Endothelial cell of umbilical vein (primary cell): ENCODE data around the gene WNT7B. TPM values are rescaled to one million over a fixed set of nuclear protein-coding genes. Genes with fewer than 3 reads are reported as not detected.
"Not testable (repeated sequence)": the region's sequence is repeated elsewhere in the genome, so short reads cannot be mapped to it uniquely, and the experiment has no call there.

Experiments used
- BruUV-seq: library from RNA; stranded (reverse); fragments of 400-500 nt; replicated peaks from 2 replicates; lab custom pipeline; 2021; lab: Mats Ljungman, UMichigan
- CTCF ChIA-PET: fragments of 300-600, 350-600 bp; sonication (Branson Sonifier 250); formaldehyde crosslinking; loops from one replicate; lab custom pipeline; 2021; ENCODE audit warnings: antibody characterized with exemption, inconsistent platforms; lab: Charles Lee
- POLR2A ChIA-PET: fragments of 300-600, 350-600 bp; sonication (Branson Sonifier 250); formaldehyde crosslinking; loops from one replicate; lab custom pipeline; 2021; ENCODE audit warnings: antibody characterized with exemption, inconsistent platforms; lab: Charles Lee
- DNase-seq: peaks from one replicate; pipeline ENCODE4 v3.0.0-alpha.2; 2011; ENCODE audit warnings: low read depth, low spot score
- FAIRE-seq: peaks from 2 replicates; lab custom pipeline; 2011; peaks lifted over from hg19 to GRCh38; lab: Jason Lieb, UNC
- H2AFZ ChIP-seq: 2 replicates; pipeline ENCODE4 v1.6.0; 2012; ENCODE audit warnings: low read depth, low read length, control low read depth, inconsistent platforms
- H3K27ac ChIP-seq: 2 replicates; pipeline ENCODE4 v1.5.1; 2011; ENCODE audit warnings: low read depth, mild to moderate bottlenecking, control low read depth, low read length, moderate library complexity; ENCODE audit not compliant: insufficient read depth
- H3K27me3 ChIP-seq, 2 experiments: 2 replicates each; pipeline versions ENCODE4 v1.6.0 to v1.6.1; 2011; ENCODE audit warnings: low read length in 2 of 2, mixed read lengths in 1 of 2; ENCODE audit not compliant: control insufficient read depth in 2 of 2, insufficient read depth in 2 of 2
- H3K36me3 ChIP-seq, 2 experiments: 2 replicates in 1 of 2; 3 replicates in 1 of 2; pipeline ENCODE4 v1.5.1; 2011; ENCODE audit warnings: low read length in 2 of 2, mild to moderate bottlenecking in 1 of 2, moderate library complexity in 1 of 2; ENCODE audit not compliant: control insufficient read depth in 2 of 2, insufficient read depth in 2 of 2; ENCODE audit errors: extremely low read depth in 1 of 2
- H3K4me1 ChIP-seq: 3 replicates; pipeline ENCODE4 v1.5.1; 2011; ENCODE audit warnings: mild to moderate bottlenecking, low read length; ENCODE audit not compliant: control insufficient read depth, insufficient read depth; ENCODE audit errors: extremely low read depth
- H3K4me2 ChIP-seq: 2 replicates; pipeline ENCODE4 v1.6.1; 2011; ENCODE audit warnings: low read length, control low read depth, mixed read lengths; ENCODE audit not compliant: insufficient read depth
- H3K4me3 ChIP-seq, 3 experiments: fragments of 200-600 bp in 1 of 3; sonication (generic), shearing (Covaris generic) in 1 of 3; replicated peaks in 1 of 3; 2 replicates each; pipeline ENCODE4 v1.5.1; 2011 to 2016; ENCODE audit warnings: control low read depth in 3 of 3, low read length in 3 of 3, mild to moderate bottlenecking in 2 of 3, inconsistent platforms in 1 of 3, low read depth in 1 of 3, moderate library complexity in 1 of 3; ENCODE audit not compliant: insufficient read depth in 1 of 3
- H3K79me2 ChIP-seq: 2 replicates; pipeline ENCODE4 v1.6.0; 2012; ENCODE audit warnings: low read length, inconsistent platforms; ENCODE audit not compliant: control insufficient read depth, insufficient read depth
- H3K9ac ChIP-seq: replicated peaks from 2 replicates; pipeline ENCODE3; 2011; ENCODE audit warnings: low read length, control low read depth; ENCODE audit not compliant: insufficient read depth; ENCODE audit errors: extremely low read depth
- H3K9me1 ChIP-seq: replicated peaks from 3 replicates; pipeline ENCODE4 v1.6.0; 2011; ENCODE audit warnings: mild to moderate bottlenecking, low read length; ENCODE audit not compliant: control insufficient read depth, insufficient read depth; ENCODE audit errors: extremely low read depth
- H3K9me3 ChIP-seq: replicated peaks from 2 replicates; pipeline ENCODE4 v1.5.1; 2012; ENCODE audit warnings: low read length, inconsistent platforms; ENCODE audit not compliant: control insufficient read depth, insufficient read depth
- H4K20me1 ChIP-seq: replicated peaks from 2 replicates; pipeline ENCODE3; 2011; ENCODE audit warnings: mild to moderate bottlenecking, low read length; ENCODE audit not compliant: control insufficient read depth, insufficient read depth; ENCODE audit errors: extremely low read depth
- EZH2 ChIP-seq: IDR thresholded peaks from 2 replicates; pipeline ENCODE4 v1.6.1; 2012; ENCODE audit warnings: borderline replicate concordance, low read depth, mild to moderate bottlenecking, moderate library complexity, low read length, inconsistent platforms; ENCODE audit not compliant: severe bottlenecking
- FOS ChIP-seq: IDR thresholded peaks from 2 replicates; pipeline ENCODE4 v1.6.1; 2011; ENCODE audit warnings: mild to moderate bottlenecking, low read length, moderate library complexity, borderline replicate concordance; ENCODE audit not compliant: insufficient read depth
- GATA2 ChIP-seq: IDR thresholded peaks from 2 replicates; pipeline ENCODE4 v1.7.0; 2011; ENCODE audit warnings: low read depth, mild to moderate bottlenecking, moderate library complexity, mixed read lengths, low read length; ENCODE audit not compliant: insufficient read length, insufficient read depth
- JUN ChIP-seq: IDR thresholded peaks from 2 replicates; pipeline ENCODE4 v1.6.1; 2011; ENCODE audit warnings: borderline replicate concordance, low read depth; ENCODE audit not compliant: insufficient read length, insufficient read depth
- POLR2A ChIP-seq: IDR thresholded peaks from 2 replicates; pipeline ENCODE4 v1.6.1; 2012; ENCODE audit warnings: low read depth, mild to moderate bottlenecking, control low read depth, low read length
- POLR2AphosphoS5 ChIP-seq: IDR thresholded peaks from 2 replicates; pipeline ENCODE4 v1.6.1; 2012; ENCODE audit warnings: low read depth, mild to moderate bottlenecking, control low read depth, low read length, moderate library complexity; ENCODE audit not compliant: insufficient read depth
- dilution Hi-C: fragments of 300-500 bp; cut with MboI; formaldehyde crosslinking; loops from one replicate; pipeline ENCODE4 v1.15.0; 2019; ENCODE audit warnings: low sequenced_read_pairs; ENCODE audit not compliant: extremely low pct_ligation_motif_present
- intact Hi-C: fragments of 100-400 bp; cut with micrococcal nuclease; formaldehyde crosslinking; loops from one replicate; pipeline ENCODE4 v1.10.0; 2022
- polyA plus RNA-seq, 4 experiments: library from polyadenylated mRNA; depleted of rRNA in 3 of 4; stranded (reverse) in 3 of 4; unstranded in 1 of 4; fragments of >200 nt; gene quantifications; 2 replicates each; pipeline versions ENCODE4 v1.2.1 to v1.2.3, GENCODE V29; 2011 to 2012; ENCODE audit warnings: missing spikeins in 1 of 4
- total RNA-seq: library from RNA; stranded (reverse); gene quantifications from 2 replicates; pipeline ENCODE4 v1.2.3, GENCODE V29; 2021
- TF ChIP-seq, protein P1 (sequence below): IDR thresholded peaks from 2 replicates; pipeline ENCODE4 v1.6.1; 2011; ENCODE audit not compliant: insufficient read depth, insufficient read length
- TF ChIP-seq, protein P2 (sequence below), 2 donors: IDR thresholded peaks; 1 replicate in 1 of 2; 2 replicates in 1 of 2; pipeline ENCODE4 v1.5.1; 2011; ENCODE audit warnings: low read length in 2 of 2, mild to moderate bottlenecking in 2 of 2, moderate library complexity in 2 of 2, control low read depth in 1 of 2, inconsistent platforms in 1 of 2, low read depth in 1 of 2; ENCODE audit not compliant: insufficient read depth in 1 of 2; ENCODE audit errors: extremely low read depth in 1 of 2

Gene WNT7B
- total and polyA plus RNA-seq, 2 donors (not counting 3 experiments of a cell fraction or from before 2014, with no cell fraction given), result not detected

DNA sequence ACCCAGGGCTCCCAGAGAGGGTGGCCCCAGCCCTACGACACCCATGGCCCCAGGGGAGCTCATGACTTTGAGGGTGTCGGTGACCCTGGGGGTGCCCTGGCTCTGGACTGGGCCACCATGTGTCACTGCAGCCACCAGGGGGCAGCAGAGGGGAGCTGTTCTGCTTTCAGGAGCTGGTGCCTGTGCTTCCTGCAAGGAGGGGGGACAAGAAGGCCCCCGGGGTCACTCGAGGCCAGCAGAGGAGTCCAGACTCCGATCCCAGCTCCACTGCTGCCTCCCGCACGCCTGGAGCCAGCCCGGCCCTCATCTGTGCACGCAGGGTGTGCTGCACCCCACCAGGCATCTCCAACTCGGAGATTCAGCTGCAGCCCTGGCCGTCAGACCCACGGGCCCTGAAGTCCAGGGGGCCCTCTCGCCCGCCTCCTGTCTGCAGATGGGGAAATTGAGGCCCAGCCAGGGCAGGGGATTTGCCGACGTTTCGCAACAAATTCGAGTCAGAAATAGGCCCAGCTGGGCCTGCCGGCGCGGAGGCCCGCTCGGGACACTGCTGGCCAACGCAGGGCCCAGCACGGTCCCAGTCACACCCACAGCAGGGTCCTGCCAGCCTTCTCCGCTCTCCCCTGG is 29.5 kb upstream of the WNT7B start:
- Histone ChIP-seq H3K4me2 (peak overlapping the region; percentile 53), H3K27ac (peak overlapping the region; percentile 86), H3K4me1 (peaks cover 23% of the 10 kb centered on the region), H3K9ac (peak overlapping the region; percentile 50), H3K79me2 (no peaks in the 10 kb centered on the region), H3K9me3 (no peaks in the 10 kb centered on the region), H3K36me3 (no peaks in the 10 kb centered on the region), H2AFZ (peak overlapping the region; percentile 17), H3K27me3 (no peaks in the 10 kb centered on the region), H3K9me1 (no peaks in the 10 kb centered on the region), H4K20me1 (no peaks in the 10 kb centered on the region), H3K4me3 (no peak overlapping the region)
- POLR2A ChIA-PET, result interaction anchor here (0.6 to 2.8 kb wide), 5 partner anchors 8 to 82 kb away, joined by 3 to 23 read pairs (median 3); no protein-coding TSS in a partner anchor
- DNase-seq (peak; percentile 82), FAIRE-seq (peak; percentile 62)
- dilution Hi-C loops, result no loop called here
- CTCF ChIA-PET, result interaction anchor here (0.6 to 4.8 kb wide), 46 partner anchors 9 to 535 kb away, joined by 3 to 241 read pairs (median 5); partner anchors contain the start of gene TRMU
- intact Hi-C loops, result loop anchor here (1.0 kb wide), 6 partner anchors 9 to 110 kb away; no protein-coding TSS in a partner anchor
- TF ChIP-seq, protein P1, sequence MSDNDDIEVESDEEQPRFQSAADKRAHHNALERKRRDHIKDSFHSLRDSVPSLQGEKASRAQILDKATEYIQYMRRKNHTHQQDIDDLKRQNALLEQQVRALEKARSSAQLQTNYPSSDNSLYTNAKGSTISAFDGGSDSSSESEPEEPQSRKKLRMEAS, result no peak
- no peak for TF ChIP-seq POLR2AphosphoS5
- TF ChIP-seq JUN, result no peak
- no peak for TF ChIP-seq POLR2A
- no peak for TF ChIP-seq EZH2
- TF ChIP-seq, protein P2, sequence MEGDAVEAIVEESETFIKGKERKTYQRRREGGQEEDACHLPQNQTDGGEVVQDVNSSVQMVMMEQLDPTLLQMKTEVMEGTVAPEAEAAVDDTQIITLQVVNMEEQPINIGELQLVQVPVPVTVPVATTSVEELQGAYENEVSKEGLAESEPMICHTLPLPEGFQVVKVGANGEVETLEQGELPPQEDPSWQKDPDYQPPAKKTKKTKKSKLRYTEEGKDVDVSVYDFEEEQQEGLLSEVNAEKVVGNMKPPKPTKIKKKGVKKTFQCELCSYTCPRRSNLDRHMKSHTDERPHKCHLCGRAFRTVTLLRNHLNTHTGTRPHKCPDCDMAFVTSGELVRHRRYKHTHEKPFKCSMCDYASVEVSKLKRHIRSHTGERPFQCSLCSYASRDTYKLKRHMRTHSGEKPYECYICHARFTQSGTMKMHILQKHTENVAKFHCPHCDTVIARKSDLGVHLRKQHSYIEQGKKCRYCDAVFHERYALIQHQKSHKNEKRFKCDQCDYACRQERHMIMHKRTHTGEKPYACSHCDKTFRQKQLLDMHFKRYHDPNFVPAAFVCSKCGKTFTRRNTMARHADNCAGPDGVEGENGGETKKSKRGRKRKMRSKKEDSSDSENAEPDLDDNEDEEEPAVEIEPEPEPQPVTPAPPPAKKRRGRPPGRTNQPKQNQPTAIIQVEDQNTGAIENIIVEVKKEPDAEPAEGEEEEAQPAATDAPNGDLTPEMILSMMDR (IDR thresholded peaks at IDR 0.05; ENCODE audit: extremely low read depth in 1 of 2, insufficient read depth in 1 of 2, low read depth in 1 of 2, low read length in 2 of 2), result peak; percentile 94 to 95
- TF ChIP-seq FOS, result no peak
- TF ChIP-seq GATA2, result no peak
- no TSS peak for BruUV-seq

DNA sequence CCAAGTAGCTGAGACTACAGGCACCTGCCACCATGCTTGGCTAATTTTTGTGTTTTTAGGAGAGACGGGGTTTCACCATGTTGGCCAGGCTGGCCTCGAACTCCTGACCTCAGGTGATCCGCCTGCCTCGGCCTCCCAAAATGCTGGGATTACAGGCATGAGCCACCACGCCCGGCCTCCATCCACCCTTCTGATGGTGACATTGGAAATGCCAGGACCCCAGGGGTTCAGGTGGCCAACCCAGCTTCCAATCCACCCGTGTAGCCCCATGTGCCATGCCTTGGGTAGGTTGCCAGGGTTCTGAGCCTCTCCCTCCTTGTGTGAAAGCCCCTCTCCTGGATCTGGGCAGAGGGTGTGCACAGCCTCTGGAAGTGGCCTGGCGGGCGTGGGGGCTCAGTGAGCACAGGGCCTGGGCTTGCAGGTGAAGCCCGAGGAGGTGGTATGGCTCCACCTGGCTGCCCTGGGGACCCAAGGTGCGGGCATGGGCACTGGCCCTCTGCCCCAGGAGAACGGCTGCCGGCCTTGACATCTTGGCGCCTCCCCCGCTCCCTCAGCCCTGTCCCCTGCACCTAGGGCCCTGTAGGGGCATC is 28.2 kb upstream of the WNT7B start:
- H3K4me3 ChIP-seq, H3K9me1 ChIP-seq, H3K9ac ChIP-seq, POLR2A ChIA-PET, H3K27ac ChIP-seq, H3K27me3 ChIP-seq, DNase-seq, H3K4me2 ChIP-seq, H4K20me1 ChIP-seq, H3K36me3 ChIP-seq, H2AFZ ChIP-seq, H3K9me3 ChIP-seq, intact Hi-C loops, BruUV-seq, dilution Hi-C loops, FAIRE-seq, H3K79me2 ChIP-seq: not testable (repeated sequence)
- CTCF ChIA-PET, result interaction anchor here (1.0 to 4.8 kb wide), 13 partner anchors 9 to 122 kb away, joined by 3 to 241 read pairs (median 23); no protein-coding TSS in a partner anchor
- H3K4me1 ChIP-seq, result peaks cover 23% of the 10 kb centered on the region
